Measurements from ENCODE around the gene PHAX. TPM values are rescaled to one million over a fixed set of nuclear protein-coding genes. Genes with fewer than 3 reads are reported as not detected.

PHAX gene
- total RNA-seq, 1 donor from 2014 or later: 56.9 TPM

- H3K4me3 ChIP-seq (ENCODE audit: low read depth, low read length): no peak overlapping the region
- no peaks in the 10 kb centered on the region for H3K27me3 ChIP-seq (ENCODE audit: control insufficient read depth, insufficient read depth, low read length)
- no peak for TF ChIP-seq CTCF (IDR thresholded peaks at IDR 0.05; ENCODE audit: insufficient read depth, low read length, severe bottlenecking)
- no peak for FAIRE-seq
- no peak for DNase-seq (ENCODE audit: low read depth)
- peaks cover 16% of the 10 kb centered on the region for H3K36me3 ChIP-seq (ENCODE audit: control insufficient read depth, insufficient read depth, low read length)
Measured at GRCh38 chr5:126568206-126568755, 32.5 kb upstream of the PHAX start.

- no peaks in the 10 kb centered on the region for H3K27me3 ChIP-seq (ENCODE audit: control insufficient read depth, insufficient read depth, low read length)
- TF ChIP-seq CTCF (IDR thresholded peaks at IDR 0.05; ENCODE audit: insufficient read depth, low read length, severe bottlenecking): no peak
- peaks cover 6% of the 10 kb centered on the region for H3K36me3 ChIP-seq (ENCODE audit: control insufficient read depth, insufficient read depth, low read length)
- FAIRE-seq (no peak), DNase-seq (ENCODE audit: low read depth) (no peak)
- no peak overlapping the region for H3K4me3 ChIP-seq (ENCODE audit: low read depth, low read length)
Measured at GRCh38 chr5:126575644-126576043, 25.1 kb upstream of the PHAX start.

GRCh38 chr5:126576974-126577373, 23.8 kb upstream of the PHAX start:
- FAIRE-seq: no peak
- no peak for TF ChIP-seq CTCF (IDR thresholded peaks at IDR 0.05; ENCODE audit: insufficient read depth, low read length, severe bottlenecking)

GRCh38 chr5:126577415-126577814, 23.3 kb upstream of the PHAX start:
- FAIRE-seq (no peak), DNase-seq (ENCODE audit: low read depth) (no peak)
- no peak overlapping the region for H3K4me3 ChIP-seq (ENCODE audit: low read depth, low read length)
- H3K27me3 ChIP-seq (ENCODE audit: control insufficient read depth, insufficient read depth, low read length): no peaks in the 10 kb centered on the region
- peaks cover 9% of the 10 kb centered on the region for H3K36me3 ChIP-seq (ENCODE audit: control insufficient read depth, insufficient read depth, low read length)
- no peak for TF ChIP-seq CTCF (IDR thresholded peaks at IDR 0.05; ENCODE audit: insufficient read depth, low read length, severe bottlenecking)

More at GRCh38 chr5:126576974-126577373, 23.8 kb upstream of the PHAX start:
- Histone ChIP-seq H3K4me3 (ENCODE audit: low read depth, low read length) (no peak overlapping the region), H3K27me3 (ENCODE audit: control insufficient read depth, insufficient read depth, low read length) (no peaks in the 10 kb centered on the region), H3K36me3 (ENCODE audit: control insufficient read depth, insufficient read depth, low read length) (peaks cover 8% of the 10 kb centered on the region)
- no peak for DNase-seq (ENCODE audit: low read depth)

- no peaks in the 10 kb centered on the region for H3K27me3 ChIP-seq (ENCODE audit: control insufficient read depth, insufficient read depth, low read length)
- no peak for TF ChIP-seq CTCF (IDR thresholded peaks at IDR 0.05; ENCODE audit: insufficient read depth, low read length, severe bottlenecking)
- no peak overlapping the region for H3K4me3 ChIP-seq (ENCODE audit: low read depth, low read length)
- H3K36me3 ChIP-seq (ENCODE audit: control insufficient read depth, insufficient read depth, low read length): peaks cover 8% of the 10 kb centered on the region
- FAIRE-seq (no peak), DNase-seq (ENCODE audit: low read depth) (no peak)
Measured at GRCh38 chr5:126579716-126580115, 21.0 kb upstream of the PHAX start.

GRCh38 chr5:126583761-126584160, 17.0 kb upstream of the PHAX start:
- FAIRE-seq: no peak
- no peak for DNase-seq (ENCODE audit: low read depth)
- no peak for TF ChIP-seq CTCF (IDR thresholded peaks at IDR 0.05; ENCODE audit: insufficient read depth, low read length, severe bottlenecking)
- no peak overlapping the region for H3K4me3 ChIP-seq (ENCODE audit: low read depth, low read length)
- peaks cover 14% of the 10 kb centered on the region for H3K36me3 ChIP-seq (ENCODE audit: control insufficient read depth, insufficient read depth, low read length)
- H3K27me3 ChIP-seq (ENCODE audit: control insufficient read depth, insufficient read depth, low read length): no peaks in the 10 kb centered on the region
